HL-60 (cell line): ENCODE results near the gene FRMD5.

Experiments
- DNase-seq, 2 experiments: peaks; one replicate each; pipeline ENCODE4 v3.0.0-alpha.2; 2010 to 2020; ENCODE audit warnings: low read depth in 1 of 2, low spot score in 1 of 2
- H3K27ac ChIP-seq: fragments of 250-450 bp; sonication (Bioruptor Pico); replicated peaks from 2 replicates; pipeline ENCODE4 v1.5.1; 2020; ENCODE audit warnings: mild to moderate bottlenecking, moderate library complexity
- H3K27me3 ChIP-seq: fragments of 250-450 bp; sonication (Bioruptor Pico); 2 replicates; pipeline ENCODE4 v1.5.1; 2021; ENCODE audit warnings: mild to moderate bottlenecking, moderate library complexity; ENCODE audit not compliant: insufficient read depth, poor library complexity, severe bottlenecking
- H3K4me3 ChIP-seq: replicated peaks from 2 replicates; pipeline ENCODE4 v1.5.1; 2011; ENCODE audit warnings: mild to moderate bottlenecking, control low read depth, low read length; ENCODE audit not compliant: insufficient read depth
- CTCF ChIP-seq: IDR thresholded peaks from one replicate; pipeline ENCODE4 v1.5.1; 2011; ENCODE audit warnings: low read length, control low read depth, inconsistent platforms; ENCODE audit not compliant: insufficient read depth
- GABPA ChIP-seq: IDR thresholded peaks from 2 replicates; pipeline ENCODE4 v1.6.1; 2012; ENCODE audit warnings: low read depth
- POLR2AphosphoS5 ChIP-seq: IDR thresholded peaks from 2 replicates; pipeline ENCODE4 v1.6.1; 2012; ENCODE audit warnings: low read depth
- REST ChIP-seq: IDR thresholded peaks from 2 replicates; pipeline ENCODE4 v1.6.1; 2012; ENCODE audit warnings: low read depth; ENCODE audit not compliant: insufficient replicate concordance
- SPI1 ChIP-seq: IDR thresholded peaks from 2 replicates; pipeline ENCODE4 v1.6.1; 2012; ENCODE audit warnings: low read depth, mild to moderate bottlenecking, borderline replicate concordance

FRMD5 gene

GRCh38 chr15:44084171-44084570 lies 110.9 kb downstream of the FRMD5 start:
- Histone ChIP-seq H3K27ac (no peak overlapping the region), H3K4me3 (no peak overlapping the region), H3K27me3 (peaks cover 12% of the 10 kb centered on the region)
- TF ChIP-seq REST = no peak
- DNase-seq = no peak

GRCh38 chr15:44082558-44083157 lies 112.4 kb downstream of the FRMD5 start:
- Histone ChIP-seq H3K27ac (no peak overlapping the region), H3K27me3 (peaks cover 12% of the 10 kb centered on the region), H3K4me3 (no peak overlapping the region)
- DNase-seq = no peak
- TF ChIP-seq SPI1 = no peak
- no peak for TF ChIP-seq REST
- TF ChIP-seq GABPA = no peak
- no peak for TF ChIP-seq POLR2AphosphoS5
- TF ChIP-seq CTCF = no peak

- no peak overlapping the region for H3K4me3 ChIP-seq
- H3K27ac ChIP-seq = no peak overlapping the region
- DNase-seq = no peak
- H3K27me3 ChIP-seq = peaks cover 12% of the 10 kb centered on the region
- no peak for TF ChIP-seq REST
- no peak for TF ChIP-seq GABPA
- no peak for TF ChIP-seq POLR2AphosphoS5
- TF ChIP-seq CTCF = no peak
Measured at GRCh38 chr15:44081026-44082013, 113.8 kb downstream of the FRMD5 start.
